GM23338 (cell line): Measurements from ENCODE around the gene ADAM30. TPM values are rescaled to one million over a fixed set of nuclear protein-coding genes. Genes with fewer than 3 reads are reported as not detected.

Experiments used
- ATAC-seq: fragments of 200-7000 bp; cut with Tn5 transposase; 3 replicates; pipeline ENCODE4 v1.9.1; 2020
- DNase-seq: peaks from one replicate; pipeline ENCODE4 v3.0.0-alpha.2; 2015; ENCODE audit warnings: low spot score
- H2AFZ ChIP-seq: fragments of 200-600 bp; sonication (generic); 2 replicates; pipeline ENCODE4 v1.8.0; 2016; ENCODE audit warnings: antibody characterized with exemption, mild to moderate bottlenecking, moderate library complexity
- H3F3A ChIP-seq: fragments of 200-600 bp; sonication (generic); replicated peaks from 2 replicates; pipeline ENCODE4 v1.8.0; 2017; ENCODE audit warnings: antibody characterized with exemption, mixed run types, low read depth
- H3K27ac ChIP-seq: fragments of 200-600 bp; sonication (generic); 2 replicates; pipeline ENCODE4 v1.6.1; 2016; ENCODE audit warnings: low read depth
- H3K27me3 ChIP-seq: fragments of 200-600 bp; sonication (generic); 2 replicates; pipeline ENCODE4 v1.8.0; 2016; ENCODE audit warnings: mild to moderate bottlenecking, mixed run types, moderate library complexity; ENCODE audit not compliant: insufficient read depth
- H3K36me3 ChIP-seq: fragments of 200-600 bp; sonication (generic); 2 replicates; pipeline ENCODE4 v1.8.0; 2016; ENCODE audit warnings: mild to moderate bottlenecking; ENCODE audit not compliant: insufficient read depth
- H3K4me1 ChIP-seq: fragments of 200-600 bp; sonication (generic); 2 replicates; pipeline ENCODE4 v1.8.0; 2016; ENCODE audit warnings: mild to moderate bottlenecking, moderate library complexity; ENCODE audit not compliant: insufficient read depth
- H3K4me2 ChIP-seq: fragments of 200-600 bp; sonication (generic); 2 replicates; pipeline ENCODE4 v1.7.1; 2017; ENCODE audit warnings: mixed run types
- H3K4me3 ChIP-seq: fragments of 200-600 bp; sonication (generic); 2 replicates; pipeline ENCODE4 v1.6.1; 2016; ENCODE audit warnings: mixed run types
- H3K79me2 ChIP-seq: fragments of 200-600 bp; sonication (generic); replicated peaks from 2 replicates; pipeline ENCODE4 v1.8.0; 2017; ENCODE audit warnings: mild to moderate bottlenecking; ENCODE audit not compliant: insufficient read depth
- H3K9me2 ChIP-seq: fragments of 200-600 bp; sonication (generic); 2 replicates; pipeline ENCODE4 v1.8.0; 2017; ENCODE audit not compliant: insufficient read depth
- H4K20me1 ChIP-seq: fragments of 200-600 bp; sonication (generic); replicated peaks from 2 replicates; pipeline ENCODE4 v1.8.0; 2017; ENCODE audit warnings: mild to moderate bottlenecking; ENCODE audit not compliant: insufficient read depth
- H3K27ac Mint-ChIP-seq: 2 replicates; pipeline ENCODE4 v1.8.0; 2020; ENCODE audit warnings: inconsistent platforms, mild to moderate bottlenecking, moderate library complexity, mixed read lengths
- H3K27me3 Mint-ChIP-seq: 3 replicates; pipeline ENCODE4 v1.8.0; 2022; ENCODE audit warnings: low read depth, mild to moderate bottlenecking, moderate library complexity, mixed read lengths, inconsistent platforms; ENCODE audit not compliant: insufficient read depth, poor library complexity
- H3K36me3 Mint-ChIP-seq: 3 replicates; pipeline ENCODE4 v1.8.0; 2021; ENCODE audit warnings: low read depth, mild to moderate bottlenecking, inconsistent platforms, moderate library complexity, mixed read lengths
- H3K4me1 Mint-ChIP-seq: 3 replicates; pipeline ENCODE4 v1.8.0; 2020; ENCODE audit warnings: mild to moderate bottlenecking, inconsistent platforms, mixed read lengths
- H3K4me3 Mint-ChIP-seq: 3 replicates; pipeline ENCODE4 v1.8.0; 2021; ENCODE audit warnings: moderate library complexity, mild to moderate bottlenecking, inconsistent platforms, mixed read lengths
- H3K9me3 Mint-ChIP-seq: 3 replicates; pipeline ENCODE4 v1.8.0; 2020; ENCODE audit warnings: moderate library complexity, mild to moderate bottlenecking, inconsistent platforms, mixed read lengths
- CREB1 ChIP-seq: fragments of 250-450 bp; sonication (Bioruptor Pico); IDR thresholded peaks from 2 replicates; pipeline ENCODE4 v1.5.0; 2020; ENCODE audit warnings: low read depth, mild to moderate bottlenecking, moderate library complexity
- EZH2 ChIP-seq: fragments of 200-600 bp; sonication (generic); IDR thresholded peaks from one replicate; pipeline ENCODE4 v1.8.0; 2017; ENCODE audit warnings: antibody characterized with exemption, mild to moderate bottlenecking, low read depth; ENCODE audit not compliant: unreplicated experiment
- EZH2phosphoT487 ChIP-seq: fragments of 200-600 bp; sonication (generic); IDR thresholded peaks from one replicate; pipeline ENCODE4 v1.8.1; 2018; ENCODE audit warnings: antibody characterized with exemption; ENCODE audit not compliant: unreplicated experiment
- JUNB ChIP-seq: IDR thresholded peaks from one replicate; pipeline ENCODE4 v1.6.1; 2016; ENCODE audit warnings: antibody characterized with exemption; ENCODE audit not compliant: unreplicated experiment
- NANOG ChIP-seq: IDR thresholded peaks from 2 replicates; pipeline ENCODE4 v1.6.1; 2016; ENCODE audit warnings: antibody characterized with exemption, borderline replicate concordance
- POLR2AphosphoS5 ChIP-seq: IDR thresholded peaks from 2 replicates; pipeline ENCODE4 v1.6.1; 2016; ENCODE audit warnings: antibody characterized with exemption, low read depth
- ZNF114 ChIP-seq: fragments of 250-450 bp; sonication (Bioruptor Pico); IDR thresholded peaks from 2 replicates; pipeline ENCODE4 v1.5.0; 2020; ENCODE audit warnings: mild to moderate bottlenecking, moderate library complexity
- ZNF331 ChIP-seq: fragments of 250-450 bp; sonication (Bioruptor Pico); IDR thresholded peaks from 2 replicates; pipeline ENCODE4 v1.5.0; 2020; ENCODE audit warnings: low read depth, mild to moderate bottlenecking, moderate library complexity
- polyA plus RNA-seq: library from polyadenylated mRNA; unstranded; fragments of >200 nt; fragmentation: Nextera tagmentation; extraction: Ambion mirVana; gene quantifications from 2 replicates; pipeline ENCODE4 v1.2.1, GENCODE V29; 2016
- total RNA-seq: library from RNA; depleted of rRNA; stranded (reverse); fragments of >200 nt; shearing (Covaris generic); gene quantifications from 2 replicates; pipeline ENCODE4 v1.2.3, GENCODE V29; 2014
- TF ChIP-seq, protein P1 (sequence below): IDR thresholded peaks from 2 replicates; pipeline ENCODE4 v1.6.1; 2016; ENCODE audit warnings: antibody characterized with exemption
- TF ChIP-seq, protein P2 (sequence below): fragments of 250-450 bp; sonication (Bioruptor Pico); IDR thresholded peaks from 2 replicates; pipeline ENCODE4 v1.5.0; 2020; ENCODE audit warnings: mild to moderate bottlenecking, moderate library complexity
- TF ChIP-seq, protein P3 (sequence below): IDR thresholded peaks from one replicate; pipeline ENCODE4 v1.6.1; 2018; ENCODE audit warnings: antibody characterized with exemption; ENCODE audit not compliant: unreplicated experiment
- TF ChIP-seq, protein P4 (sequence below), 2 experiments: fragments of 200-600 bp in 1 of 2; sonication (generic) in 1 of 2; conservative IDR thresholded peaks; 2 replicates each; pipeline versions ENCODE4 v1.5.1 to v1.6.1; 2016 to 2017; ENCODE audit warnings: antibody characterized with exemption in 2 of 2, low read depth in 2 of 2, mild to moderate bottlenecking in 2 of 2, moderate library complexity in 1 of 2

Gene ADAM30
- total and polyA plus RNA-seq, 2 experiments from 2014 or later: not detected

GRCh38 chr1:119926553-119926952 lies 30.2 kb upstream of the ADAM30 start:
- H2AFZ ChIP-seq: no peak overlapping the region
- H3F3A ChIP-seq: no peaks in the 10 kb centered on the region
- Mint-ChIP-seq H3K36me3 (peaks cover 19% of the 10 kb centered on the region), H3K27ac (no peak overlapping the region), H3K9me3 (no peaks in the 10 kb centered on the region), H3K4me3 (no peak overlapping the region), H3K4me1 (0 out of 3 replicates have a peak, but pooled peaks cover 7% of the 10 kb centered on the region), H3K27me3 (no peaks in the 10 kb centered on the region)
- H3K4me1 ChIP-seq: no peaks in the 10 kb centered on the region
- DNase-seq: no peak
- no peak overlapping the region for H3K4me2 ChIP-seq
- H3K27ac ChIP-seq: no peak overlapping the region
- no peaks in the 10 kb centered on the region for H3K9me2 ChIP-seq
- H3K79me2 ChIP-seq: no peaks in the 10 kb centered on the region
- H3K27me3 ChIP-seq: no peaks in the 10 kb centered on the region
- no peak for ATAC-seq
- H3K36me3 ChIP-seq: peaks cover 11% of the 10 kb centered on the region; the same call in 1 of the 2 replicates
- H3K4me3 ChIP-seq: no peak overlapping the region
- TF ChIP-seq EZH2phosphoT487: no peak
- no peak for TF ChIP-seq ZNF331 (CRISPR knock-in tag)
- no peak for TF ChIP-seq CREB1 (CRISPR knock-in tag)
- TF ChIP-seq NANOG: no peak
- TF ChIP-seq, protein P1, sequence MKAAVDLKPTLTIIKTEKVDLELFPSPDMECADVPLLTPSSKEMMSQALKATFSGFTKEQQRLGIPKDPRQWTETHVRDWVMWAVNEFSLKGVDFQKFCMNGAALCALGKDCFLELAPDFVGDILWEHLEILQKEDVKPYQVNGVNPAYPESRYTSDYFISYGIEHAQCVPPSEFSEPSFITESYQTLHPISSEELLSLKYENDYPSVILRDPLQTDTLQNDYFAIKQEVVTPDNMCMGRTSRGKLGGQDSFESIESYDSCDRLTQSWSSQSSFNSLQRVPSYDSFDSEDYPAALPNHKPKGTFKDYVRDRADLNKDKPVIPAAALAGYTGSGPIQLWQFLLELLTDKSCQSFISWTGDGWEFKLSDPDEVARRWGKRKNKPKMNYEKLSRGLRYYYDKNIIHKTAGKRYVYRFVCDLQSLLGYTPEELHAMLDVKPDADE: no peak
- TF ChIP-seq EZH2: no peak
- TF ChIP-seq, protein P2, sequence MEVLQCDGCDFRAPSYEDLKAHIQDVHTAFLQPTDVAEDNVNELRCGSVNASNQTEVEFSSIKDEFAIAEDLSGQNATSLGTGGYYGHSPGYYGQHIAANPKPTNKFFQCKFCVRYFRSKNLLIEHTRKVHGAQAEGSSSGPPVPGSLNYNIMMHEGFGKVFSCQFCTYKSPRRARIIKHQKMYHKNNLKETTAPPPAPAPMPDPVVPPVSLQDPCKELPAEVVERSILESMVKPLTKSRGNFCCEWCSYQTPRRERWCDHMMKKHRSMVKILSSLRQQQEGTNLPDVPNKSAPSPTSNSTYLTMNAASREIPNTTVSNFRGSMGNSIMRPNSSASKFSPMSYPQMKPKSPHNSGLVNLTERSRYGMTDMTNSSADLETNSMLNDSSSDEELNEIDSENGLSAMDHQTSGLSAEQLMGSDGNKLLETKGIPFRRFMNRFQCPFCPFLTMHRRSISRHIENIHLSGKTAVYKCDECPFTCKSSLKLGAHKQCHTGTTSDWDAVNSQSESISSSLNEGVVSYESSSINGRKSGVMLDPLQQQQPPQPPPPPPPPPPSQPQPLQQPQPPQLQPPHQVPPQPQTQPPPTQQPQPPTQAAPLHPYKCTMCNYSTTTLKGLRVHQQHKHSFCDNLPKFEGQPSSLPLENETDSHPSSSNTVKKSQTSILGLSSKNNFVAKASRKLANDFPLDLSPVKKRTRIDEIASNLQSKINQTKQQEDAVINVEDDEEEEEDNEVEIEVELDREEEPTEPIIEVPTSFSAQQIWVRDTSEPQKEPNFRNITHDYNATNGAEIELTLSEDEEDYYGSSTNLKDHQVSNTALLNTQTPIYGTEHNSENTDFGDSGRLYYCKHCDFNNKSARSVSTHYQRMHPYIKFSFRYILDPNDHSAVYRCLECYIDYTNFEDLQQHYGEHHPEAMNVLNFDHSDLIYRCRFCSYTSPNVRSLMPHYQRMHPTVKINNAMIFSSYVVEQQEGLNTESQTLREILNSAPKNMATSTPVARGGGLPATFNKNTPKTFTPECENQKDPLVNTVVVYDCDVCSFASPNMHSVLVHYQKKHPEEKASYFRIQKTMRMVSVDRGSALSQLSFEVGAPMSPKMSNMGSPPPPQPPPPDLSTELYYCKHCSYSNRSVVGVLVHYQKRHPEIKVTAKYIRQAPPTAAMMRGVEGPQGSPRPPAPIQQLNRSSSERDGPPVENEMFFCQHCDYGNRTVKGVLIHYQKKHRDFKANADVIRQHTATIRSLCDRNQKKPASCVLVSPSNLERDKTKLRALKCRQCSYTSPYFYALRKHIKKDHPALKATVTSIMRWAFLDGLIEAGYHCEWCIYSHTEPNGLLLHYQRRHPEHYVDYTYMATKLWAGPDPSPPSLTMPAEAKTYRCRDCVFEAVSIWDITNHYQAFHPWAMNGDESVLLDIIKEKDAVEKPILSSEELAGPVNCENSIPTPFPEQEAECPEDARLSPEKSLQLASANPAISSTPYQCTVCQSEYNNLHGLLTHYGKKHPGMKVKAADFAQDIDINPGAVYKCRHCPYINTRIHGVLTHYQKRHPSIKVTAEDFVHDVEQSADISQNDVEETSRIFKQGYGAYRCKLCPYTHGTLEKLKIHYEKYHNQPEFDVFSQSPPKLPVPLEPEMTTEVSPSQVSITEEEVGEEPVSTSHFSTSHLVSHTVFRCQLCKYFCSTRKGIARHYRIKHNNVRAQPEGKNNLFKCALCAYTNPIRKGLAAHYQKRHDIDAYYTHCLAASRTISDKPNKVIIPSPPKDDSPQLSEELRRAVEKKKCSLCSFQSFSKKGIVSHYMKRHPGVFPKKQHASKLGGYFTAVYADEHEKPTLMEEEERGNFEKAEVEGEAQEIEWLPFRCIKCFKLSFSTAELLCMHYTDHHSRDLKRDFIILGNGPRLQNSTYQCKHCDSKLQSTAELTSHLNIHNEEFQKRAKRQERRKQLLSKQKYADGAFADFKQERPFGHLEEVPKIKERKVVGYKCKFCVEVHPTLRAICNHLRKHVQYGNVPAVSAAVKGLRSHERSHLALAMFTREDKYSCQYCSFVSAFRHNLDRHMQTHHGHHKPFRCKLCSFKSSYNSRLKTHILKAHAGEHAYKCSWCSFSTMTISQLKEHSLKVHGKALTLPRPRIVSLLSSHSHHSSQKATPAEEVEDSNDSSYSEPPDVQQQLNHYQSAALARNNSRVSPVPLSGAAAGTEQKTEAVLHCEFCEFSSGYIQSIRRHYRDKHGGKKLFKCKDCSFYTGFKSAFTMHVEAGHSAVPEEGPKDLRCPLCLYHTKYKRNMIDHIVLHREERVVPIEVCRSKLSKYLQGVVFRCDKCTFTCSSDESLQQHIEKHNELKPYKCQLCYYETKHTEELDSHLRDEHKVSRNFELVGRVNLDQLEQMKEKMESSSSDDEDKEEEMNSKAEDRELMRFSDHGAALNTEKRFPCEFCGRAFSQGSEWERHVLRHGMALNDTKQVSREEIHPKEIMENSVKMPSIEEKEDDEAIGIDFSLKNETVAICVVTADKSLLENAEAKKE (CRISPR knock-in tag): no peak
- no peak for TF ChIP-seq JUNB
- TF ChIP-seq, protein P3, sequence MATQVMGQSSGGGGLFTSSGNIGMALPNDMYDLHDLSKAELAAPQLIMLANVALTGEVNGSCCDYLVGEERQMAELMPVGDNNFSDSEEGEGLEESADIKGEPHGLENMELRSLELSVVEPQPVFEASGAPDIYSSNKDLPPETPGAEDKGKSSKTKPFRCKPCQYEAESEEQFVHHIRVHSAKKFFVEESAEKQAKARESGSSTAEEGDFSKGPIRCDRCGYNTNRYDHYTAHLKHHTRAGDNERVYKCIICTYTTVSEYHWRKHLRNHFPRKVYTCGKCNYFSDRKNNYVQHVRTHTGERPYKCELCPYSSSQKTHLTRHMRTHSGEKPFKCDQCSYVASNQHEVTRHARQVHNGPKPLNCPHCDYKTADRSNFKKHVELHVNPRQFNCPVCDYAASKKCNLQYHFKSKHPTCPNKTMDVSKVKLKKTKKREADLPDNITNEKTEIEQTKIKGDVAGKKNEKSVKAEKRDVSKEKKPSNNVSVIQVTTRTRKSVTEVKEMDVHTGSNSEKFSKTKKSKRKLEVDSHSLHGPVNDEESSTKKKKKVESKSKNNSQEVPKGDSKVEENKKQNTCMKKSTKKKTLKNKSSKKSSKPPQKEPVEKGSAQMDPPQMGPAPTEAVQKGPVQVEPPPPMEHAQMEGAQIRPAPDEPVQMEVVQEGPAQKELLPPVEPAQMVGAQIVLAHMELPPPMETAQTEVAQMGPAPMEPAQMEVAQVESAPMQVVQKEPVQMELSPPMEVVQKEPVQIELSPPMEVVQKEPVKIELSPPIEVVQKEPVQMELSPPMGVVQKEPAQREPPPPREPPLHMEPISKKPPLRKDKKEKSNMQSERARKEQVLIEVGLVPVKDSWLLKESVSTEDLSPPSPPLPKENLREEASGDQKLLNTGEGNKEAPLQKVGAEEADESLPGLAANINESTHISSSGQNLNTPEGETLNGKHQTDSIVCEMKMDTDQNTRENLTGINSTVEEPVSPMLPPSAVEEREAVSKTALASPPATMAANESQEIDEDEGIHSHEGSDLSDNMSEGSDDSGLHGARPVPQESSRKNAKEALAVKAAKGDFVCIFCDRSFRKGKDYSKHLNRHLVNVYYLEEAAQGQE: no peak
- no peak for TF ChIP-seq ZNF114 (CRISPR knock-in tag)
- TF ChIP-seq, protein P4, sequence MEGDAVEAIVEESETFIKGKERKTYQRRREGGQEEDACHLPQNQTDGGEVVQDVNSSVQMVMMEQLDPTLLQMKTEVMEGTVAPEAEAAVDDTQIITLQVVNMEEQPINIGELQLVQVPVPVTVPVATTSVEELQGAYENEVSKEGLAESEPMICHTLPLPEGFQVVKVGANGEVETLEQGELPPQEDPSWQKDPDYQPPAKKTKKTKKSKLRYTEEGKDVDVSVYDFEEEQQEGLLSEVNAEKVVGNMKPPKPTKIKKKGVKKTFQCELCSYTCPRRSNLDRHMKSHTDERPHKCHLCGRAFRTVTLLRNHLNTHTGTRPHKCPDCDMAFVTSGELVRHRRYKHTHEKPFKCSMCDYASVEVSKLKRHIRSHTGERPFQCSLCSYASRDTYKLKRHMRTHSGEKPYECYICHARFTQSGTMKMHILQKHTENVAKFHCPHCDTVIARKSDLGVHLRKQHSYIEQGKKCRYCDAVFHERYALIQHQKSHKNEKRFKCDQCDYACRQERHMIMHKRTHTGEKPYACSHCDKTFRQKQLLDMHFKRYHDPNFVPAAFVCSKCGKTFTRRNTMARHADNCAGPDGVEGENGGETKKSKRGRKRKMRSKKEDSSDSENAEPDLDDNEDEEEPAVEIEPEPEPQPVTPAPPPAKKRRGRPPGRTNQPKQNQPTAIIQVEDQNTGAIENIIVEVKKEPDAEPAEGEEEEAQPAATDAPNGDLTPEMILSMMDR (conservative IDR thresholded peaks at IDR 0.05; ENCODE audit: low read depth in 2 of 2): no peak
- no peak for TF ChIP-seq POLR2AphosphoS5
- H4K20me1 ChIP-seq: 0 out of 2 replicates have a peak, but pooled peaks cover 3% of the 10 kb centered on the region
